ENCODE data around the gene KLHL6. TPM values are rescaled to one million over a fixed set of nuclear protein-coding genes. Genes with fewer than 3 reads are reported as not detected.

Gene KLHL6
- total RNA-seq, 1 donor from 2014 or later, result not detected

GRCh38 chr3:183582161-183582560, 26.7 kb upstream of the KLHL6 start:
- Histone ChIP-seq H3K27me3 (ENCODE audit: control insufficient read depth, insufficient read depth, low read length) (peaks cover 2% of the 10 kb centered on the region), H3K36me3 (ENCODE audit: control insufficient read depth, insufficient read depth, low read length) (no peaks in the 10 kb centered on the region), H3K4me3 (ENCODE audit: low read depth, low read length) (no peak overlapping the region)
- TF ChIP-seq, protein P1, sequence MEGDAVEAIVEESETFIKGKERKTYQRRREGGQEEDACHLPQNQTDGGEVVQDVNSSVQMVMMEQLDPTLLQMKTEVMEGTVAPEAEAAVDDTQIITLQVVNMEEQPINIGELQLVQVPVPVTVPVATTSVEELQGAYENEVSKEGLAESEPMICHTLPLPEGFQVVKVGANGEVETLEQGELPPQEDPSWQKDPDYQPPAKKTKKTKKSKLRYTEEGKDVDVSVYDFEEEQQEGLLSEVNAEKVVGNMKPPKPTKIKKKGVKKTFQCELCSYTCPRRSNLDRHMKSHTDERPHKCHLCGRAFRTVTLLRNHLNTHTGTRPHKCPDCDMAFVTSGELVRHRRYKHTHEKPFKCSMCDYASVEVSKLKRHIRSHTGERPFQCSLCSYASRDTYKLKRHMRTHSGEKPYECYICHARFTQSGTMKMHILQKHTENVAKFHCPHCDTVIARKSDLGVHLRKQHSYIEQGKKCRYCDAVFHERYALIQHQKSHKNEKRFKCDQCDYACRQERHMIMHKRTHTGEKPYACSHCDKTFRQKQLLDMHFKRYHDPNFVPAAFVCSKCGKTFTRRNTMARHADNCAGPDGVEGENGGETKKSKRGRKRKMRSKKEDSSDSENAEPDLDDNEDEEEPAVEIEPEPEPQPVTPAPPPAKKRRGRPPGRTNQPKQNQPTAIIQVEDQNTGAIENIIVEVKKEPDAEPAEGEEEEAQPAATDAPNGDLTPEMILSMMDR (IDR thresholded peaks at IDR 0.05; ENCODE audit: insufficient read depth, low read length, poor library complexity, severe bottlenecking), result no peak
- DNase-seq (ENCODE audit: low read depth), result no peak

- H3K36me3 ChIP-seq (ENCODE audit: control insufficient read depth, insufficient read depth, low read length), result no peaks in the 10 kb centered on the region
- TF ChIP-seq, protein P1 (IDR thresholded peaks at IDR 0.05; ENCODE audit: insufficient read depth, low read length, poor library complexity, severe bottlenecking), result no peak
- DNase-seq (ENCODE audit: low read depth), result no peak
- H3K4me3 ChIP-seq (ENCODE audit: low read depth, low read length), result no peak overlapping the region
- peaks cover 2% of the 10 kb centered on the region for H3K27me3 ChIP-seq (ENCODE audit: control insufficient read depth, insufficient read depth, low read length)
Observed at GRCh38 chr3:183581496-183582155, 26.1 kb upstream of the KLHL6 start.

GRCh38 chr3:183579967-183580900, 24.7 kb upstream of the KLHL6 start:
- DNase-seq (ENCODE audit: low read depth), result no peak
- TF ChIP-seq, protein P1 (IDR thresholded peaks at IDR 0.05; ENCODE audit: insufficient read depth, low read length, poor library complexity, severe bottlenecking), result no peak
- Histone ChIP-seq H3K27me3 (ENCODE audit: control insufficient read depth, insufficient read depth, low read length) (peaks cover 4% of the 10 kb centered on the region), H3K36me3 (ENCODE audit: control insufficient read depth, insufficient read depth, low read length) (no peaks in the 10 kb centered on the region), H3K4me3 (ENCODE audit: low read depth, low read length) (no peak overlapping the region)

DNA sequence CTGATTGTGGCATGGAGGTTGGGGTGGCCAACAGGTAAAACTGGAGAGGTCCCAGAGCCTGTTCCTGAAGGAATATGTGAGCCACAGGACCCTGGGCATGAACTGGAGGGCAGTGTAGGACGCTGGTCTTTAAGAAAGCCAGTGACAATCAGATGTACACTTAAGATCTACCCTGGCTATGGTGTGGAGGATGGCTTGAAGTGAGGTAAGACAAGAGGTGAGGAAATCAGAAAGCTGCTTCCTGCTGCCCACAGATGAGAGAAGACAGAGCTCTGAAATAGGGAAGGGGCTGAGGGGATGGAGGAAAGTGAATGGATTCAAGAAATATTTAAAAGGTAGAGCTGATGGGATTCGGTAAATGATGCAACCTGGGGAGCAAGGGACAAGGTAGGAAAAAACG, 22.7 kb upstream of the KLHL6 start:
- H3K4me3 ChIP-seq (ENCODE audit: low read depth, low read length), result no peak overlapping the region
- no peak for DNase-seq (ENCODE audit: low read depth)
- H3K27me3 ChIP-seq (ENCODE audit: control insufficient read depth, insufficient read depth, low read length), result peaks cover 4% of the 10 kb centered on the region
- TF ChIP-seq, protein P1 (IDR thresholded peaks at IDR 0.05; ENCODE audit: insufficient read depth, low read length, poor library complexity, severe bottlenecking), result no peak
- no peaks in the 10 kb centered on the region for H3K36me3 ChIP-seq (ENCODE audit: control insufficient read depth, insufficient read depth, low read length)

GRCh38 chr3:183577346-183577745, 21.8 kb upstream of the KLHL6 start:
- H3K36me3 ChIP-seq (ENCODE audit: control insufficient read depth, insufficient read depth, low read length), result no peaks in the 10 kb centered on the region
- TF ChIP-seq, protein P1 (IDR thresholded peaks at IDR 0.05; ENCODE audit: insufficient read depth, low read length, poor library complexity, severe bottlenecking), result no peak
- DNase-seq (ENCODE audit: low read depth), result no peak
- peaks cover 4% of the 10 kb centered on the region for H3K27me3 ChIP-seq (ENCODE audit: control insufficient read depth, insufficient read depth, low read length)
- H3K4me3 ChIP-seq (ENCODE audit: low read depth, low read length), result no peak overlapping the region

Data from kidney epithelial cell (primary cell).